K562 (cell line): ENCODE results near the gene DDHD1. TPM values are rescaled to one million over a fixed set of nuclear protein-coding genes. Genes with fewer than 3 reads are reported as not detected.

Experiments used
- ATAC-seq: fragments of 200-7000 bp; cut with Tn5 transposase; 3 replicates; pipeline ENCODE4 v1.9.1; 2020; ENCODE audit warnings: moderate library complexity
- BruUV-seq: library from RNA; stranded (reverse); fragments of 400-500 nt; replicated peaks from 2 replicates; lab custom pipeline; 2021; lab: Mats Ljungman, UMichigan
- CTCF ChIA-PET: fragments of 300-600 bp; formaldehyde crosslinking; extraction: SDS; loops from one replicate; lab custom pipeline; 2021; ENCODE audit warnings: low intra/inter-chr PET ratio; lab: Yijun Ruan, JAX
- POLR2A ChIA-PET: fragments of 300-600, 350-650 bp; sonication (Branson Sonifier 250); formaldehyde crosslinking; extraction: SDS; loops from one replicate; lab custom pipeline; 2021; ENCODE audit warnings: antibody characterized with exemption, inconsistent platforms; lab: Yijun Ruan, JAX
- DNase-seq, 4 experiments: peaks; one replicate each; pipeline versions ENCODE4 v3.0.0 to v3.0.0-alpha.2; 2011 to 2018; ENCODE audit warnings: low spot score in 3 of 4, mixed read lengths in 3 of 4; ENCODE audit errors: extremely low read depth in 1 of 4
- FAIRE-seq: peaks from 2 replicates; lab custom pipeline; 2011; peaks lifted over from hg19 to GRCh38; lab: Jason Lieb, UNC
- H2AFZ ChIP-seq: 2 replicates; pipeline ENCODE4 v1.6.0; 2011; ENCODE audit warnings: low read depth, low read length, control low read depth, inconsistent platforms
- H3K27ac ChIP-seq: fragments of 200-600 bp; 3 replicates; pipeline ENCODE4 v1.8.0; 2011; ENCODE audit warnings: low read depth, mild to moderate bottlenecking, control low read depth, inconsistent platforms, low read length, moderate library complexity, mixed read lengths; ENCODE audit errors: extremely low read depth
- H3K27me3 ChIP-seq, 2 experiments: fragments of 300-600 bp in 1 of 2; 2 replicates in 1 of 2; 3 replicates in 1 of 2; pipeline versions ENCODE4 v1.6.0 to v1.8.0; 2011; ENCODE audit warnings: inconsistent platforms in 2 of 2, low read length in 2 of 2, mild to moderate bottlenecking in 1 of 2, mixed read lengths in 1 of 2, moderate library complexity in 1 of 2; ENCODE audit not compliant: control insufficient read depth in 2 of 2, insufficient read depth in 2 of 2
- H3K36me3 ChIP-seq: fragments of 300-600 bp; 3 replicates; pipeline ENCODE4 v1.8.0; 2011; ENCODE audit warnings: mild to moderate bottlenecking, low read length, inconsistent platforms; ENCODE audit not compliant: control insufficient read depth, insufficient read depth
- H3K4me1 ChIP-seq, 2 experiments: fragments of 200-600 bp in 1 of 2; replicated peaks in 1 of 2; 2 replicates in 1 of 2; 3 replicates in 1 of 2; pipeline versions ENCODE4 v1.5.1 to v1.8.0; 2011; ENCODE audit warnings: inconsistent platforms in 2 of 2, low read length in 2 of 2, mild to moderate bottlenecking in 1 of 2, mixed read lengths in 1 of 2, moderate library complexity in 1 of 2; ENCODE audit not compliant: control insufficient read depth in 2 of 2, insufficient read depth in 2 of 2
- H3K4me2 ChIP-seq: 2 replicates; pipeline ENCODE4 v1.6.1; 2011; ENCODE audit warnings: low read length, control low read depth, inconsistent platforms, mixed read lengths; ENCODE audit not compliant: insufficient read depth
- H3K4me3 ChIP-seq: fragments of 200-600 bp; sonication (generic), shearing (Covaris generic); 2 replicates; pipeline ENCODE4 v1.5.1; 2016; ENCODE audit warnings: control low read depth, inconsistent platforms
- H3K79me2 ChIP-seq: fragments of 200-600 bp; 3 replicates; pipeline ENCODE4 v1.8.0; 2011; ENCODE audit warnings: low read length, inconsistent platforms; ENCODE audit not compliant: control insufficient read depth, insufficient read depth
- H3K9ac ChIP-seq, 2 experiments: 2 replicates each; pipeline versions ENCODE4 v1.6.0 to v1.6.1; 2011; ENCODE audit warnings: low read depth in 2 of 2, low read length in 2 of 2, control low read depth in 1 of 2, inconsistent platforms in 1 of 2, mild to moderate bottlenecking in 1 of 2, mixed read lengths in 1 of 2; ENCODE audit not compliant: insufficient read depth in 1 of 2
- H3K9me1 ChIP-seq: one replicate; pipeline ENCODE4 v1.6.0; 2011; ENCODE audit warnings: inconsistent platforms, mild to moderate bottlenecking, low read length, moderate library complexity; ENCODE audit not compliant: control insufficient read depth, insufficient read depth
- H3K9me3 ChIP-seq: replicated peaks from 2 replicates; pipeline ENCODE4 v1.5.1; 2011; ENCODE audit warnings: low read depth, low read length, inconsistent platforms; ENCODE audit not compliant: control insufficient read depth, insufficient read depth
- H4K20me1 ChIP-seq: replicated peaks from 2 replicates; pipeline ENCODE4 v1.6.1; 2011; ENCODE audit warnings: low read length, inconsistent platforms, mixed read lengths; ENCODE audit not compliant: control insufficient read depth, insufficient read depth
- WGBS: fragments of 100-300 bp; shearing (Covaris generic); methylation state at CpG from one replicate; pipeline ENCODE4 v1.1.6; 2016; ENCODE audit warnings: low coverage, mixed read lengths; ENCODE audit not compliant: insufficient coverage; ENCODE audit errors: missing lambda C conversion rate; 5-methylcytosine and 5-hydroxymethylcytosine counted together
- in situ Hi-C: fragments of 300-500 bp; cut with MboI; formaldehyde crosslinking; loops from 4 replicates; pipeline ENCODE4 v1.15.0; 2018; ENCODE audit warnings: inconsistent platforms, mixed read lengths
- intact Hi-C: fragments of 100-400 bp; cut with micrococcal nuclease; formaldehyde crosslinking; loops from 2 replicates; pipeline ENCODE4 v1.14.2; 2022
- polyA plus RNA-seq, 8 experiments: library from polyadenylated mRNA; depleted of rRNA in 4 of 8; stranded (reverse) in 5 of 8; unstranded in 3 of 8; fragments of >200 nt; fragmentation: Nextera tagmentation in 2 of 8; fragmentation: Illumina TruSeq in 1 of 8; extraction: Ambion mirVana in 2 of 8; extraction: Trizol in 1 of 8; gene quantifications; 2 replicates each; pipeline versions ENCODE4 v1.2.1 to v1.2.3, GENCODE V29; 2011 to 2014; ENCODE audit warnings: inconsistent platforms in 1 of 8, missing spikeins in 1 of 8
- total RNA-seq, 7 experiments: library from RNA; depleted of rRNA in 6 of 7; stranded (reverse); fragments of >200 nt in 6 of 7; fragmentation: Illumina TruSeq in 2 of 7; extraction: Trizol in 2 of 7; gene quantifications; 2 replicates each; pipeline versions ENCODE4 v1.2.1 to v1.2.3, GENCODE V29; 2011 to 2021; ENCODE audit warnings: low replicate concordance in 1 of 7
- TF ChIP-seq, protein P1 (sequence below): fragments of 450-650 bp; IDR thresholded peaks from 2 replicates; pipeline ENCODE4 v1.6.1; 2017; ENCODE audit warnings: antibody characterized with exemption
- TF ChIP-seq, protein P2 (sequence below), 2 experiments: fragments of 450-650 bp in 1 of 2; sonication (generic) in 1 of 2; formaldehyde crosslinking; conservative IDR thresholded peaks; 2 replicates each; pipeline versions ENCODE4 v1.4.0 to v1.8.1; 2020 to 2022; ENCODE audit warnings: mild to moderate bottlenecking in 1 of 2, missing genetic modification reagents in 1 of 2

Gene DDHD1
- total and polyA plus RNA-seq, 9 of the 15 experiments (the other 6 are each of a cell fraction or from before 2014, with no cell fraction given): 1.2 to 12.3 (median 5.0) TPM

DNA sequence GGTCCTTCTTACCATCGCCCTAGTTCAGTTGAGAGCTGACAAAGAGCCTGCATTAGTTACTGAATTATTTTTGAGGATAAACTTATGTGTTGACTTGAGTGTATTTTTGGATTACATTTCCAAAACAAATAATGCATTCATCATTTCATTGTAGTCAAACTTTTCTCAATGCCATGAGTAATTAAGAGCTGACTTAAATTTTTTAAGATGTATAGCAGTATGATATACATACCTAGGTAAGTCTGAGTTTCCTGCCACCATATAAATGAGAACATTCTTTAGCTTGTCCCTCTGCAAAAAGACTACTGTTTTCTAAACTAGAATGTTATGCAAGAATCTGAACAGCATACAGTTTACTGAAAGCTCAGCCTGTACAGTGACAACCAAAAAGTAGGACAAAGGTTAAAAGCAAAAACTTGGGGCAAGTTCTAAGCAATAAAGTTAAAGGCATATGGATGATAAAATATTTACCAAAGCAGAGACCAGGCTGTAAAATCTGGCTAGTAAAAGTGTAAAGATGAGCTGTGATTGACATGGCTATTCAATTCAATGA, 120.2 kb downstream of the DDHD1 start:
- 43% methylated on average over 1 of the region's 1 CpG for WGBS
- no peaks in the 10 kb centered on the region; the same call in 2 of the 3 replicates for H3K36me3 ChIP-seq
- no peaks in the 10 kb centered on the region for H3K27me3 ChIP-seq
- TF ChIP-seq, protein P1, sequence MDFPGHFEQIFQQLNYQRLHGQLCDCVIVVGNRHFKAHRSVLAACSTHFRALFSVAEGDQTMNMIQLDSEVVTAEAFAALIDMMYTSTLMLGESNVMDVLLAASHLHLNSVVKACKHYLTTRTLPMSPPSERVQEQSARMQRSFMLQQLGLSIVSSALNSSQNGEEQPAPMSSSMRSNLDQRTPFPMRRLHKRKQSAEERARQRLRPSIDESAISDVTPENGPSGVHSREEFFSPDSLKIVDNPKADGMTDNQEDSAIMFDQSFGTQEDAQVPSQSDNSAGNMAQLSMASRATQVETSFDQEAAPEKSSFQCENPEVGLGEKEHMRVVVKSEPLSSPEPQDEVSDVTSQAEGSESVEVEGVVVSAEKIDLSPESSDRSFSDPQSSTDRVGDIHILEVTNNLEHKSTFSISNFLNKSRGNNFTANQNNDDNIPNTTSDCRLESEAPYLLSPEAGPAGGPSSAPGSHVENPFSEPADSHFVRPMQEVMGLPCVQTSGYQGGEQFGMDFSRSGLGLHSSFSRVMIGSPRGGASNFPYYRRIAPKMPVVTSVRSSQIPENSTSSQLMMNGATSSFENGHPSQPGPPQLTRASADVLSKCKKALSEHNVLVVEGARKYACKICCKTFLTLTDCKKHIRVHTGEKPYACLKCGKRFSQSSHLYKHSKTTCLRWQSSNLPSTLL: no peak
- TF ChIP-seq, protein P2, sequence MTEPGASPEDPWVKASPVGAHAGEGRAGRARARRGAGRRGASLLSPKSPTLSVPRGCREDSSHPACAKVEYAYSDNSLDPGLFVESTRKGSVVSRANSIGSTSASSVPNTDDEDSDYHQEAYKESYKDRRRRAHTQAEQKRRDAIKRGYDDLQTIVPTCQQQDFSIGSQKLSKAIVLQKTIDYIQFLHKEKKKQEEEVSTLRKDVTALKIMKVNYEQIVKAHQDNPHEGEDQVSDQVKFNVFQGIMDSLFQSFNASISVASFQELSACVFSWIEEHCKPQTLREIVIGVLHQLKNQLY (CRISPR knock-in tag; conservative IDR thresholded peaks at IDR 0.05): no peak
- no peak overlapping the region for H3K4me2 ChIP-seq
- intact Hi-C loops: no loop called here
- no peaks in the 10 kb centered on the region for H3K9me1 ChIP-seq
- no peak overlapping the region for H3K4me3 ChIP-seq
- no peak for FAIRE-seq
- H2AFZ ChIP-seq: no peak overlapping the region
- H3K27ac ChIP-seq: no peak overlapping the region
- POLR2A ChIA-PET: no interaction called here
- no peak overlapping the region for H3K9ac ChIP-seq
- H3K79me2 ChIP-seq: no peaks in the 10 kb centered on the region
- CTCF ChIA-PET: no interaction called here
- in situ Hi-C loops: no loop called here
- H3K9me3 ChIP-seq: no peaks in the 10 kb centered on the region
- no peak for ATAC-seq
- BruUV-seq: no TSS peak
- DNase-seq: no peak
- H3K4me1 ChIP-seq: no peaks in the 10 kb centered on the region
- no peaks in the 10 kb centered on the region for H4K20me1 ChIP-seq
